ENCODE data around the gene POLN.

Gene POLN

GRCh38 chr4:2067446-2068197 lies 174.3 kb downstream of the POLN start:
- DNase-seq = peak; percentile 9

DNA sequence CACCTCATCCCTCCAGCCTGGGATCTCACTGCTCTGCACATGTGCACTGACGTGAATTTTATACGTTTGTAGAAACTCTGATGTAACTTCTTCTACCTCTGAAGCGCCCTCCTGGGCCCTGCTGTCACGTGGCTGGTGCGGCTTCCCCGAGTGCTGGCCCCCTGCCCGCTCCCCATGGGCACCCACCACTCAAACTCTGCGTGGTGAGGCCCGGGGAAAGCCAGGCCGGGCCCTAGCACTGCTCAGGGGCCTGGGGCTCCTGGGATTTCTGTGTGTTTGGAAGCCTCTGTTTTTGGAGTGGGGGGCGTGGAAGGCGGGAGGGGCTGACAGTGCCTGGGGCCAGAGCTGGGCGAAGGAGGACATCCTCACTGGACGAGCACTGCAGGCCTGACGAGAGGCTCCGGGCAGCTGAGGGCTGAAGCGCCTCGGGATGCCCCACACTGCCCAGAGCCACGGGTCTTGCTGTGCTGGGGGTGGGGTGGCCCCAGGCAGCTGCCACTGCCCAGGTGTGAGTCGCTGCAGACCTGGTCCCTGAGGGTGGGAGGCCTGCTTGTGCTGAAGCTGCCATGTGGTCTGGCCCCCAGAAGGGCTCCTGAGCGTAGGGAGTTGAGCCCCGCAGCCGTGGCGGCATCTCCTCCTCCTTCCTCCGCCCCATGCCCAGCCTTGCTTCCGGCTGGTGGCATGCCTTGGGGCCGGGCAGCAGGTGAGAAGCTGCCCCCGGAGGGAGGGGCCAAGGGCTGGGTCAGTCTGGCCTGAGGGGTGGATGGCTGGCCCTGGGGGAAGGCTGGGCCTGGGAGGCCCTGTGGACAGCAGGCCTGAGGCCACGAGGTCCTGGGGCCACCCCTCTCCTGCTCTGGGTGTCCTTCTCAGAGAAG lies 175.1 kb downstream of the POLN start:
- DNase-seq = peak; percentile 2

- DNase-seq = peak; percentile 4
Observed at GRCh38 chr4:2066011-2066551, 175.8 kb downstream of the POLN start.

GRCh38 chr4:2065106-2065930 lies 176.6 kb downstream of the POLN start:
- DNase-seq = no peak

- DNase-seq = peak; percentile 8
Observed at GRCh38 chr4:2064276-2064991, 177.5 kb downstream of the POLN start.

GRCh38 chr4:2063557-2064275 lies 178.2 kb downstream of the POLN start:
- DNase-seq = peak; percentile 9

- peak; percentile 14 for DNase-seq
Observed at GRCh38 chr4:2062808-2063524, 179.0 kb downstream of the POLN start.

GRCh38 chr4:2062168-2062807 lies 179.6 kb downstream of the POLN start:
- DNase-seq = peak; percentile 11

- DNase-seq = peak; percentile 8
Observed at GRCh38 chr4:2061186-2062131, 180.5 kb downstream of the POLN start.

DNA sequence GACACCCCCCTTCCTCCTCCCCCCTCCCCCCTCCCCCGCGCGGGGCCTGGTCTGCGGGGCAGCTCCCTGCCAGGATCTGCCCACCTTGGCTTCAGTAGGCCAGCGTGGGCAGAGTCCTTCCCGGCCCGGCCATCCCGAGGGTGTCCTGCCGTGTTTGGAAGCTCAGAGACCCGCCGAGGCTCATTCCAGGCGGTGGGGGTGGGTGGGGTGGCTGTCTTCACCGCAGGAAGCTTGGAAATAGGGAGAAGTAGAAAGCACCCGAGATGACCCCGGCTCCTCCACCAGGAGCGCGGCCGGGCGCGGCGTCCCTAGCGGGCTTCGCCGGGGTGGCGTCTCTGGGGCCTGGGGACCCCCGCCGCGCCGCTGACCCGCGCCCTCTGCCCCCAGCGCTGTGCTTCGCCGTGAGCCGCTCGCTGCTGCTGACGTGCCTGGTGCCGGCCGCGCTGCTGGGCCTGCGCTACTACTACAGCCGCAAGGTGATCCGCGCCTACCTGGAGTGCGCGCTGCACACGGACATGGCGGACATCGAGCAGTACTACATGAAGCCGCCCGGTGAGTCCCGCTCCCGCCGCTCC lies 181.2 kb downstream of the POLN start:
- no peak for DNase-seq

- DNase-seq = peak; percentile 23
Observed at GRCh38 chr4:2059726-2060602, 182.0 kb downstream of the POLN start.

- DNase-seq = peak; percentile 25
Observed at GRCh38 chr4:2059046-2059725, 182.7 kb downstream of the POLN start, which contains the start of gene NAT8L. NAT8L (plus strand) TSS chr4:2059327; CDS start chr4:2059512, 185 bp downstream.

DNA sequence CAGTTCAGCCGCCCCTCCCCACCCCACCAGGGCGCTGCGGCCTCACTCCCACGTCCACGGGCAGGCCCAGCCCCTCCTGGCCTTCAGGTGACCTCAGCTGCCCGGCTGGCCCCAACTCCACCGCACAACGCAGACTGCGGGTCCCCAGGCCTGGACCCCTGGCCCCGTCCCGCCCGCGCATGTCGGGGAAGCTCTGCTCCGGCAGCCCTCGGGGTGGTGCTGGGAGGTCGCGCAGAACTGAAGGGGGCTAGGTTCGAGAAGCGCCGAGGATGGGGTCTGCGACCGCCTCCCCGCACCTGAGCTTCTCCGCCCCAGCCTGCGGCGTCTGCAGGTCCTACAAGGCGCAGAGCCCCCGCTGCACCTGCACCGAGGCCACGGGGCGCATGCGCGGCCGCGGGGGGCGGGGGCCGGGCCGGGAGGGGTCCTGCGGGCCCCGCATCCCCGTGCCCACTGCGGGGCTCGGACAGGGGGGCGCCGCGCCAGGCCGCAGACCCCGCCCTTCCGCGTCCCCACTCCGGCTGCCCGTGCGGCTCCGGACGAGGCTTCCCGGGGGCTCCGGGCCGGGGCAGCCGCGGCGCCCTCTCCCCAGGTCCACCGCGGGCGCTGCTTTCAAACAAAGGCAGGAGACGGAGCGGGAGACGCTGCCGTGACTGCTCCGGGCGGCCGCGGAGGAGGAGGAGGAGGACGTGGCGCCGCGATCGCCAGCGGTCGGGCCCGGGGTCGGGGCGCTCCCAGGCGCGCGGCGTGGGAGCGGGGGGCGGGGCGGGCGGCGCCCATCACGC lies 183.5 kb downstream of the POLN start:
- DNase-seq = peak; percentile 38

DNA sequence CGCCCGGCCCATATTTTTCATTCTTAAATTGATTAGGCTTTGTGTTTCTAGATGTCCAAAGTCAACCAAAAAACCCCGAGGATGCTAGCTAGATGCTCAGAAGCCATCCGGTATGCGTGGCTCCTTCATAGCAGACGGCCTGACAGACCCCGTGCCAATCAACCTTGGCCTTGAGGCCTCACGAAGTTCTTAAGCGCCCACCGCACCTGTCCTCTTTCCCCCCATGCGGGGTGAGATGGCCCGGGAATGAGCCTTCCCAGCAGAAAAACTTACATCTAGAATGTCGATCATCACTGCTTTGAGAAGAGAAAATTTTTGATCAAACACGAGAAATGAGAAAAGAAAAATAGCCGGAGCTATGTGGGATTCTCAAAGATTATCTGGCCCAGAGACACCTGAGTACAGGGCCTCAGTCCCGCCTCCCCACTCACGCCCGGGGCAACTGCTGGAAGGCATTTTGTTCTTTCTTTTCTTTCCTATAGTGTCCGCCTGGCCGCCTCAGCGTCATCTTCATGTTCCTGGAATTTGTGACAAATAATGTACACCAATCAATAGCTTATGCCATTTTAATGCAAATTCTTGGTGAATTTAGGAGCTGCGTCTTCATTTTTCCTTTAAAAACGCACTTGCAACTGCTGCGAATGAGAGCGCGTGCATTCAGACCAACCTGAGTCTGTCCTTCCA lies 184.4 kb downstream of the POLN start:
- DNase-seq = no peak

GRCh38 chr4:2054217-2054616 lies 187.7 kb downstream of the POLN start:
- no peak for DNase-seq

All from activated naive CD4-positive, alpha-beta T cell treated with anti-CD3 and anti-CD28 coated beads, Interleukin-2, amount 50 U/mL, for 16 hours (primary cell).